ENCODE results near the gene MAPK8.

The MAPK8 gene

DNA sequence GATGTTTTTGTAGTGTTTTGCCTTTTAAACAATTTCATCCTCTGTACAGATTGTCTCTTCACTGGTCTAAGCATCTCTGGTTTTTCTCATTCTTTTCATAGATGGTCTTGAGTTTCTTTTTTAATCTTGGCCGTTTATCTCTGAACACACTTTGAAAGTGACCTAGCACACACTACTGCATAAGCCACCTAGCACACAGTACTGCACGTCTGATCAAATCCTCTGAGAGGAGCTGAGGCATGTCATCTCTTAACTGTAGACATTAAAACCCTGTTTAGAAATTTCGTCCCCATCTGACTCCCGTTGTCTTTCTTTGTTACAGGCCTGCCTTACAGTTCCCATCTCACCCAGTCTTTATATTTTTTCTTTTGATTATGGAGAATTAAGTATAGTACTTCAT is 100.2 kb downstream of the MAPK8 start:
- no peaks in the 10 kb centered on the region; the same call in 1 of the 2 replicates for H3K4me1 ChIP-seq
- TF ChIP-seq, protein P1, sequence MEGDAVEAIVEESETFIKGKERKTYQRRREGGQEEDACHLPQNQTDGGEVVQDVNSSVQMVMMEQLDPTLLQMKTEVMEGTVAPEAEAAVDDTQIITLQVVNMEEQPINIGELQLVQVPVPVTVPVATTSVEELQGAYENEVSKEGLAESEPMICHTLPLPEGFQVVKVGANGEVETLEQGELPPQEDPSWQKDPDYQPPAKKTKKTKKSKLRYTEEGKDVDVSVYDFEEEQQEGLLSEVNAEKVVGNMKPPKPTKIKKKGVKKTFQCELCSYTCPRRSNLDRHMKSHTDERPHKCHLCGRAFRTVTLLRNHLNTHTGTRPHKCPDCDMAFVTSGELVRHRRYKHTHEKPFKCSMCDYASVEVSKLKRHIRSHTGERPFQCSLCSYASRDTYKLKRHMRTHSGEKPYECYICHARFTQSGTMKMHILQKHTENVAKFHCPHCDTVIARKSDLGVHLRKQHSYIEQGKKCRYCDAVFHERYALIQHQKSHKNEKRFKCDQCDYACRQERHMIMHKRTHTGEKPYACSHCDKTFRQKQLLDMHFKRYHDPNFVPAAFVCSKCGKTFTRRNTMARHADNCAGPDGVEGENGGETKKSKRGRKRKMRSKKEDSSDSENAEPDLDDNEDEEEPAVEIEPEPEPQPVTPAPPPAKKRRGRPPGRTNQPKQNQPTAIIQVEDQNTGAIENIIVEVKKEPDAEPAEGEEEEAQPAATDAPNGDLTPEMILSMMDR (IDR thresholded peaks at IDR 0.05; ENCODE audit: low read depth, low read length): no peak
- no peak for DNase-seq
- peaks cover 4% of the 10 kb centered on the region; the same call in 1 of the 2 replicates for H3K36me3 ChIP-seq
- H3K9me3 ChIP-seq: no peaks in the 10 kb centered on the region
- H3K27me3 ChIP-seq: no peaks in the 10 kb centered on the region
- H3K4me3 ChIP-seq (ENCODE audit: low read depth, low read length): no peak overlapping the region

DNA sequence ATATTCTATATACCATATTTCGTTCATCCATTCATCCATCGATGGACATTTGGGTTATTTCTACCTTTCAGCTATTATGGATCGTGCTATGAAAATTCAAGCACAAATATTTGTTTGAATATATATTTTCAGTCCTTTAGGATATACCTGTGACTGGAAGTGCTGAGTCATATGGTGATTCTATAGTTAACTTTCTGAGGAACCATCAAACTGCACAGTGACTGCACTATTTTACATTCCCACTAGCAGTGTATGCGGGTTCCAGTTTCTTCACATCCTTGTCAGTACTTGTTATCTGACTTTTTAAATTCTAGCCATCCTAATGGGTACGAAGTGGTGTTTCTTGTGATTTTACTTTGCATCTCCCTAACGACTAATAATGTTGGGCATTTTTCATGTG is 104.0 kb downstream of the MAPK8 start:
- H3K27me3 ChIP-seq: no peaks in the 10 kb centered on the region
- H3K4me3 ChIP-seq (ENCODE audit: low read depth, low read length): no peak overlapping the region
- H3K4me1 ChIP-seq: no peaks in the 10 kb centered on the region; the same call in 1 of the 2 replicates
- peaks cover 4% of the 10 kb centered on the region; the same call in 1 of the 2 replicates for H3K36me3 ChIP-seq
- no peaks in the 10 kb centered on the region for H3K9me3 ChIP-seq
- no peak for DNase-seq
- TF ChIP-seq, protein P1 (IDR thresholded peaks at IDR 0.05; ENCODE audit: low read depth, low read length): no peak

GRCh38 chr10:48411510-48411909 is 105.0 kb downstream of the MAPK8 start:
- Histone ChIP-seq H3K27me3 (no peaks in the 10 kb centered on the region), H3K4me3 (ENCODE audit: low read depth, low read length) (no peak overlapping the region), H3K36me3 (peaks cover 4% of the 10 kb centered on the region; the same call in 1 of the 2 replicates), H3K4me1 (no peaks in the 10 kb centered on the region), H3K9me3 (no peaks in the 10 kb centered on the region)
- DNase-seq: no peak
- TF ChIP-seq, protein P1 (IDR thresholded peaks at IDR 0.05; ENCODE audit: low read depth, low read length): no peak

DNA sequence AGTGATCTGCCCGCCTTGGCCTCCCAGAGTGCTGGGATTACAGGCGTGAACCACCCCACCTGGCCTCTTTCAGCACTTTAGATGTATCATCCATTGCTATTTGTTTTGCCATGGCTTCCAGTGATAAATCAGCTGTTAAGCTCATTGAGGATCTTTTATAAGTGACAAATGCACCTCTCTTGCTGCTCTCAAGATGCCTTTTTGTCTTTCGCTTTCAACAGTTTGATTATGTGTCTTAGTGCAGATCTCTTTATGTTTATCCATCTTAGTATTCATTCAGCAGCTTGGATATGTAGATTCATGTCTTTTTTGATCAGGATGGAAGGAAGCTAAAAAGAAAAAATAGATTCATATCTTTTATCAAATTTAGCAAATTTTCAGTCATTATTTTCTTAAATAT is 105.6 kb downstream of the MAPK8 start:
- TF ChIP-seq, protein P1 (IDR thresholded peaks at IDR 0.05; ENCODE audit: low read depth, low read length): no peak
- DNase-seq: no peak
- no peaks in the 10 kb centered on the region for H3K4me1 ChIP-seq
- no peaks in the 10 kb centered on the region for H3K9me3 ChIP-seq
- H3K27me3 ChIP-seq: no peaks in the 10 kb centered on the region
- H3K36me3 ChIP-seq: peaks cover 4% of the 10 kb centered on the region; the same call in 1 of the 2 replicates
- no peak overlapping the region for H3K4me3 ChIP-seq (ENCODE audit: low read depth, low read length)

DNA sequence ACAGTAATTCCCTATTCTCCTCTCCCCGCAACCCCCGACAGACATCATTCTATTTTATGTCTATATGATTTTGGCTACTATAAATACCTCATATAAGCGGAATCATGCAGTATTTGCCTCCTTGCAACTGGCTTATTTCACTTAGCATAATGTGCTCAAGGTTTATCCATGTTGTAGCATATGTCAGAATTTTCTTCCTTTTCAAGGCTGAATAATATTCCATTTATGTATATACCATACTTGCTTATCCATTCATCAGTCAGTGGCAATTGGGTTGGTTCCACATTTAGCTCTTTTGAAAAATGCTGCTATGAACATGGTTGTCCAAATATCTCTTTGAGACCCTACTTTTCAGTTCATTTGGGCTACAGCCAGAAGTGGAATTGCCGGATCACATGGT is 106.5 kb downstream of the MAPK8 start:
- no peak overlapping the region for H3K4me3 ChIP-seq (ENCODE audit: low read depth, low read length)

GRCh38 chr10:48414160-48414559 is 107.7 kb downstream of the MAPK8 start:
- no peak for DNase-seq
- Histone ChIP-seq H3K27me3 (no peaks in the 10 kb centered on the region), H3K4me3 (ENCODE audit: low read depth, low read length) (no peak overlapping the region), H3K9me3 (no peaks in the 10 kb centered on the region), H3K4me1 (no peaks in the 10 kb centered on the region), H3K36me3 (peaks cover 4% of the 10 kb centered on the region; the same call in 1 of the 2 replicates)
- TF ChIP-seq, protein P1 (IDR thresholded peaks at IDR 0.05; ENCODE audit: low read depth, low read length): no peak

More for the DNA sequence above, 106.5 kb downstream of the MAPK8 start:
- H3K36me3 ChIP-seq: peaks cover 4% of the 10 kb centered on the region; the same call in 1 of the 2 replicates
- no peak for DNase-seq
- TF ChIP-seq, protein P1 (IDR thresholded peaks at IDR 0.05; ENCODE audit: low read depth, low read length): no peak
- H3K9me3 ChIP-seq: no peaks in the 10 kb centered on the region
- H3K27me3 ChIP-seq: no peaks in the 10 kb centered on the region
- no peaks in the 10 kb centered on the region for H3K4me1 ChIP-seq

Data from BE2C (cell line).